Lower leg skin (tissue), 4 donors: ENCODE measurements around the gene TMCC2. TPM values are rescaled to one million over a fixed set of nuclear protein-coding genes. Genes with fewer than 3 reads are reported as not detected.
A peak's percentile ranks its signal among the peaks of the same experiment; 100 is the strongest.

Experiments
- DNase-seq, 2 donors: peaks; one replicate each; pipeline ENCODE4 v3.0.0-alpha.2; 2019; ENCODE audit warnings: low spot score in 2 of 2
- H3K4me3 ChIP-seq: fragments of 200-600 bp; sonication (generic); 2 replicates; pipeline ENCODE4 v1.5.1; 2017; ENCODE audit warnings: mild to moderate bottlenecking, low read depth; ENCODE audit not compliant: poor library complexity, severe bottlenecking
- CTCF ChIP-seq, 3 donors: fragments of 450-650 bp; IDR thresholded peaks; one replicate each; pipeline ENCODE4 v1.5.1; 2016; ENCODE audit warnings: antibody characterized with exemption in 3 of 3, mild to moderate bottlenecking in 3 of 3, moderate library complexity in 2 of 3
- POLR2A ChIP-seq, 2 donors: fragments of 450-650 bp; IDR thresholded peaks; one replicate each; pipeline ENCODE4 v1.6.1; 2016 to 2017; ENCODE audit warnings: antibody characterized with exemption in 2 of 2, mild to moderate bottlenecking in 1 of 2, moderate library complexity in 1 of 2
- WGBS, 2 donors: methylation state at CpG; one replicate each; pipeline ENCODE4 v1.1.5; 2018; 5-methylcytosine and 5-hydroxymethylcytosine counted together
- intact Hi-C: fragments of 100-400 bp; cut with DNase I; formaldehyde crosslinking; loops from one replicate; pipeline ENCODE4 v1.15.0; 2023; ENCODE audit warnings: low total_unique reads
- total RNA-seq, 4 donors: library from RNA; depleted of rRNA; stranded (reverse); fragments of >200 nt; gene quantifications; one replicate each; pipeline ENCODE4 v1.1.0, GENCODE V29; 2016

The TMCC2 gene
- total RNA-seq, 4 donors from 2014 or later: 2.2 to 4.2 (median 3.5) TPM

GRCh38 chr1:205217418-205217817 is 10.3 kb upstream of the TMCC2 start:
- TF ChIP-seq CTCF (IDR thresholded peaks at IDR 0.05) (no peak), POLR2A (IDR thresholded peaks at IDR 0.05) (no peak)
- 59 to 63% methylated on average over 3 of the region's 3 CpGs for WGBS, 2 donors
- intact Hi-C loops: no loop called here

GRCh38 chr1:205220421-205220820 is 7.3 kb upstream of the TMCC2 start:
- 70 to 76% methylated on average over 2 of the region's 2 CpGs for WGBS, 2 donors
- TF ChIP-seq CTCF (IDR thresholded peaks at IDR 0.05) (no peak), POLR2A (IDR thresholded peaks at IDR 0.05) (no peak)
- intact Hi-C loops: no loop called here

More at GRCh38 chr1:205217418-205217817, 10.3 kb upstream of the TMCC2 start:
- no peak for DNase-seq
- H3K4me3 ChIP-seq: no peak overlapping the region

GRCh38 chr1:205224736-205225135 is 3.0 kb upstream of the TMCC2 start:
- H3K4me3 ChIP-seq: no peak overlapping the region
- intact Hi-C loops: no loop called here
- DNase-seq: no peak
- TF ChIP-seq POLR2A (IDR thresholded peaks at IDR 0.05) (no peak), CTCF (IDR thresholded peaks at IDR 0.05) (no peak)

More at GRCh38 chr1:205220421-205220820, 7.3 kb upstream of the TMCC2 start:
- no peak overlapping the region for H3K4me3 ChIP-seq
- no peak for DNase-seq

GRCh38 chr1:205225901-205226765 is 1.6 kb upstream of the TMCC2 start:
- H3K4me3 ChIP-seq: no peak overlapping the region
- peak in 1 of 2 donors; percentile 85 for DNase-seq
- 53 to 55% methylated on average over 11 of the region's 11 CpGs for WGBS, 2 donors
- TF ChIP-seq POLR2A (IDR thresholded peaks at IDR 0.05) (no peak), CTCF (IDR thresholded peaks at IDR 0.05) (no peak)
- intact Hi-C loops: no loop called here

- peak overlapping the region; percentile 46 for H3K4me3 ChIP-seq
- peak in 1 of 2 donors; percentile 54 for DNase-seq
- WGBS, 2 donors: 9 to 14% methylated on average over 8 of the region's 8 CpGs
- no peak for TF ChIP-seq POLR2A (IDR thresholded peaks at IDR 0.05)
- TF ChIP-seq CTCF (IDR thresholded peaks at IDR 0.05): no peak
- intact Hi-C loops: no loop called here
These were observed 720 bp upstream of the TMCC2 start for GRCh38 chr1:205226868-205227583.
